GM19468 (cell line): ENCODE measurements around the gene SPECC1.

Experiments
- ATAC-seq: cut with Tn5 transposase; IDR thresholded peaks from one replicate; pipeline ENCODE4 v1.9.1; 2021; ENCODE audit warnings: mild to moderate bottlenecking, moderate library complexity, moderate number of reproducible peaks; ENCODE audit not compliant: unreplicated experiment; ENCODE audit errors: extremely low read depth

The SPECC1 gene

DNA sequence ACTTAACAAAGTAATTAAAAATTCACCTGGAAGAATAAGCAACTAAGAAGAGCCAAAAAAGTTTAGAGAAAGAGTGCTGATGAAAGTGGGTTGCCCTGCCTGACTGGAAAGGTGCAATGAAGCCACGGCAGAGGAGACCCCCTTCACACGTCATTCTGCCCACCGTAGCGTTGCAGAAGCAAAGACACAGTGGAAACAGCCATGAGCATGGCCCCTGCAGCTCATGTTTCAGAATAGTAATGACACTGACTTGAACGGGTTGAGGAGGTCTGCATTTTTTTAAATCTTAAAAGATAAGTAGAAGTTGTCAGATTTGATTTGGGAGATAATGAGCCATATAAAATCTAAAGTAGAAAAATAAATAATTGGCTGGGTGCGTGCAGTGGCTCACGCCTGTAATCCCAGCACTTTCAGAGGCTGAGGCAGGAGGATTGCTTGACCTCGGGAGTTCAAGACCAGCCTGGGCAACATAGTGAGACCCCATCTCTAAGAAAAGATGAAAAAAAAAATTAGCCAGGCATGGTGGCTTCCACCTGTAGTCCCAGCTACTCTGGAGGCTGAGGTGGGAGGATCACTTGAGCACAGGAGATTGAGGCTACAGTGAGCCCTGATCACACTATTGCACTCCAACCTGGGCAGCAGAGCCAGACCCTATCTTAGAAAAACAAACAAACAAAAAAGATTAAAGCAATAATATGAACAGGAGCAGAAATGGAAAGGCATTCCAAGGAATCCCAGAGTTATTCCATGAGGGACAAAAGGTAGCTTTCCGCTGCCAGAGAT lies 273.6 kb downstream of the SPECC1 start:
- ATAC-seq: no peak

DNA sequence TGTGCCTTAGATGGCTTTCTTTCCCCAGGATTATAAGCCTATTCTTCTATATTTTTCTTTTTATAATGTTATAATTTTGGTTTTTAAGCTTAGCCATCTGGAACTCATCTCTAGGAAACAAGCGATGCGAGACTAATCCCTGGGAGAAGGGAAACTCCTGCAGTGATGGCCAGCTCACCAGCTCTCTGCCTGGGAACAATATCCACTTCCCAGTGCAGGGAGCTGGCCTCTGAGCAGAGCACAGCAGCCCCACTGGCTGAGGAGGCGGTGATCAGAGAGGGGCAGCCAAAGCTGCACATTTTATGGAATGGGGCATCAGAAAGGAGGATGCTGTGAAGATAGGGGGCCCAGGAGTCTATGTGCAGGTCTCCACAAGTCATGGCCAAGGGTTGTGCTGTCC lies 274.9 kb downstream of the SPECC1 start:
- no peak for ATAC-seq

DNA sequence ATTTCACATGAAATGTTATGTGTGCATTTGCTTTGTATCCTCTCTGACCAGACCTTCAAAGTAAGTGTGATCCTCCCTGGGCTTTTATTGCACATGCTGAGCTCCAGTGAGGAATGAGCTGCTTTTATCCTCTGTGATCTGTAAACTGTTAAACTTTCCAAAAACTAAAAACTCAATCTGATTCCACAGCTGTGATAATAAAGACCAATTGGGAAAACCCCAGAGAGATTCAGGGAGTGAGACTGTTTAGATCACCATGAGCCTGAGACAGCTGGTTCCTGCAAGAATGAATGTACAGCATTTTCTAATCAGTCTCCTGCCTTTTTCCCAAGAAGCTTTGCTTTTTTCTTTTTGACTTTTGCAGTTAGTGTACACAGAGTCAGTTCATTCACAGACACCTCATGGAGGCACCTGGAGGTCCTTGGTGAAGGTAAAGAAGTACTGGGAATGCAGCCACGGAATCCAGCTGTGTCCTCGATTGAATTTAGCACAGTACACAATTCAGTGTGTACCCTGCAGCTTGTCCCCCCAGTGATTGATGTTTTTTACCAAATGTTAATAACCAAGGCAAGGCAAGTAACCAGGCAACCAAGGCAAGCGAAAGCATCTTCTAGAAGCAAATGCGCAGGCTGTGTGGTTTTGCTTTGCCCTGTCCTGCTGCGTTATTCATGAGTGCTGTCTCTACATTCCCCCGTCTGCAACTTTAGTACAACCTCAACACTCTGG lies 275.6 kb downstream of the SPECC1 start:
- ATAC-seq: no peak

DNA sequence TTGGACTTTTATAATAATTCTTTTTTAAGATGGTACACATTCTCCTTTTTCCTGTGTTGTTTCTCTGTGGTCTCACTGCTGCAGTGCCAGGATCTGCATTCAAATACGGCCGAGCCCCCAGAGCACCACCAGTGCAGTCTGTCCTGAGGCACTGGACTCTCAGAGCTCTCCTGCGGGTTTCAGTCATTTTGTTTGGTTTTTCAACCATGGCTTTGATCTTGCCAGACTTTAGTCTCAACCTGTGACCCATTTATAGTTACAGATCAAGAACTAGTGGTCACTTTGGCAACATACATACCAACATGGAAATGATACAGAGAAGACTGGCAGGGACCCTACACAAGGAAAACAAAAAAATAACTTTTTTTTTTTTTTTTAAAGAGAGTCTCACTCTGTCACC lies 280.8 kb downstream of the SPECC1 start:
- no peak for ATAC-seq

DNA sequence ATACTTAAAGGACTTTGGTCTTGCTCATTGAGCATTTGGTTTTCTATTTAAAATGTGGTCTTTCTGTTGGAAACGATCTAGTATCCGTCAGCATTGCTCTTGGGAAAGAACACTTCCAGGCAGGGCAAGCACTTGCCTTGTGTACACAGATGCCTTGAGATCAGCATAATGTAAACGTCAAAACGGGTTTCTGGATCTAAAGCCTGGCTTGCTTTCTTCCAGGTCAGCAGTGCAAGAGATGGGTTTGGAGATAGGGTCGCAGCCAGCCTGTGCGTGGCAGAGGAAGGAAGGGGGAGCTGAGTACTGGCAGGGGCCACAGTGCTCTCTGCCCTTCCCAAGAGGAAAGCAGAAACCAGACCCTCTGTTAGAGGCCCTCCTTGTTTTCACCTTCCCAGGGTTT lies 282.7 kb downstream of the SPECC1 start:
- ATAC-seq: no peak

DNA sequence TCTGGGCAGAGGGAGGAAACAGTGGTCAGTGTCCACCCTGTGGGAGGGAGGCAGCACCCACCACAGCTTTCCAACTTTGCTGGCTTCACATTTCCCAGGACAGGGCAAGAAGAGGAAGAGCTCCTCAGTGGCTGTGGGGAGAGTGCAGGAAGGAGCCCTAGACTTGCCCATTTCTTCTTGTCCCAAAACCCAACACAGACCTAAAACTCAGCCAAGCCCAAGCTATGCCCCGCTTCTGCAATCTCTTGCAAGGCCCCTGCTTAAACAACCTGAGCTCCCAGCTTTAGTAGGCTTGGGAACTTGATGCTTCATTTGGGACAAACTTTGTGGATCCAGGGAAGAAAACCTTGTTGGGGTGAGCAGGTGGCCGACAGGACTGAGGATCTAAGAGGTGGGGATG lies 284.3 kb downstream of the SPECC1 start:
- ATAC-seq: no peak

DNA sequence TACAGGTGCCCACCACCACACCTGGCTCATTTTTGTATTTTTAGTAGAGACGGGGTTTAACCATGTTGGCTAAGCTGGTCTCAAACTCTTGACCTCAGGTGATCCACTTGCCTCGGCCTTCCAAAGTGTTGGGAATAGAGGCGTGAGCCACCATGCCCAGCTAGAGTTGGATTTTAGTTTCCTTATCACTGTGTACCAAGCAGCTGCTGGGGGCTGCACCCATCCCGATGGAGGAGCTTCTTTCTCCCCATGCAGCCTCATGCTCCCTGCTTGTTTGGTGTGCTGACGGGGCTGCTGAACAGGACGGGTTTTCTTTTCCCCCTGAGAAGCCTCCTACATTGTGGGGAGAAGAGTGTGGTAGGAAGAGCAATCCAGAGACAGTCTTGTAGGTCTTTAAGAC lies 285.0 kb downstream of the SPECC1 start:
- ATAC-seq: no peak

DNA sequence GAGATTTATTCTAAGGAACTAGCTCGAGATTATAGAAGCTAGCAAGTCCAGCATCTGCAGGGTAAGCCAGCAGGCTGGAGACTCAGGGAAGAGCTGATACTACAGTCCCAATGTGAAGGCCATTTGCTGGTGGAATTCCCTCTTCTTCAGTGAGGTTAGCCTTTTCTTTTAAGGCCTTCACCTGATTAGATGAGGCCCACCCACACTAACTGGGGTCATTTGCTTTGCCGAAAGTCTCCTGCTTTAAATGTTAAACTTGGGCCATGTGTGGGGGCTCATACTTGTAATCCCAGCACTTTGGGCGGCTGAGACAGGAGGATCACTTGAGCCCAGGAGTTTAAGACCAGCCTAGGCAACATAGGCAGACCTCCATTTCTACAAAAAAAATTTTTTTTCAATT lies 289.9 kb downstream of the SPECC1 start:
- no peak for ATAC-seq

DNA sequence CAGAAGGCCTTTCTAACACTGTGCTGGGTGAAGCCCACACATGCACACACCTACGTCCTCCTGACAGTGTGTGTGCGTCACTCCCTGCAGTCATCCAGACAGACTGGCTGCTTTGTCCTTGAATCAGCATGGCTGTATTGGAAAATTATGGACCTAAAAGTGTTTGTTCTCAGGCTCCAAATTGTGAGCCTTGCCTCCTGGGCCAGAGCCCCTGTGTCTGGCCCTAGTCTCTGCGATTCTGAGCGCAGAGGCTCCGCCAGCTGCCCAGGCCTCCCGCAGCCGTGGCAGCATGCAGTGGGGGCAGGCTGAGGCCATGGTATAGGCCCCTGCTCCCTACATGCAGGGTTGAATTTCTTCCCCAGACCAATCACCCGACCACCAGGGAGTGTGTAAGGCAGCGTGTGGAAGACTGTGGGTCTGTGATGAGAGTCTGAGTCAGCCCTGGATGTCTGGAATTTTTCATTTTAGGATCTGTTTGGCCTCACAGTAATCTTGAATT lies 291.3 kb downstream of the SPECC1 start:
- ATAC-seq: no peak

DNA sequence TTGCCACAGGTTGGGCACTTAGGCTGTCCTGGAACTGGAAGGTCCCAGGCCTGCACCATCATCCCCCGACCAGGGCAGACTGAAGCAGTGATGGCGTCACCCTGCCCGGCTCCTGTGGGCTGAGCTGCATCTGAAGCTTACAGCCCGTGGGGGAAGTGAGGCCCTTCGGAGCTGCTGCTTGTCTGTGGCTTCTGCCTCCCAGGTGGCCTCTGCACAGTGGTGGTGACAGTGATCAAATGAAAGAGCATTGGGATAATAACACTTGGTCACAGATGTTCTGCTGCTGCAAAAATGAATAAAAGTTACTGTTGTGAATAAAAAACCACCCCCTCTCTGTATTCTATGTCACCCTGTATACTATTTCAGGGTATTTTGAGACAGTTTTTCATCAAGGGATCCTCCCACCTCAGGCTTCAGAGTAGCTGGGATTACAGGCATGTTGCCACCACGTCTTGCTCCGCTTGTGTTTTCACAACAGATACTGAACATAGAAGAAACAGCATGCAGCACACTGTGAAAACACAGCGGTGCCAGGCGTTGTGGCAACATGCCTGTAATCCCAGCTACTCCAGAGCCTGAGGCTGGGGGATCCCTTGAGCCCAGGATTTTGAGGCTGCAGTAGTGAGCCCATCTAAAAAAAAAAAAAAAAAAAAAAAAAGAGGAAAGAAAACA lies 293.2 kb downstream of the SPECC1 start:
- no peak for ATAC-seq

DNA sequence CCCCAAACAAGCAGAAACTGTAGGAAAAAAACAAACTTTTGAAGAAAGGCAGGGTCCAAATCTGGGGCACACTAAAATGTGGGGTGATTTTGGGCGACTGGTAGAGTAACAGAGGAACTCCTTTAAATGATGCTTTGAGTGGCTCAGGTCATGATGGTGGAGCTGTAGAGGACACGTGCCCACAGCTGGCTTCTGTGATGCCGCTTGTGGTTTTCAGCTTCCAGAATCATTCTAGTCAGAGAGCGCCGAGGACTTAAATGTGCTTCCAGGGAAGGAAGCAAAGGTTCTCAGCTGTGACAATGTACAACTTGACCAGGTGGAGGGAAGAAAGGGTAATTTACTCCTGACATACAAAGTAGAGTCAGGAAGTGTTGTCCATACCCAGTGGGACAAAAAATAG lies 295.8 kb downstream of the SPECC1 start:
- ATAC-seq: no peak

DNA sequence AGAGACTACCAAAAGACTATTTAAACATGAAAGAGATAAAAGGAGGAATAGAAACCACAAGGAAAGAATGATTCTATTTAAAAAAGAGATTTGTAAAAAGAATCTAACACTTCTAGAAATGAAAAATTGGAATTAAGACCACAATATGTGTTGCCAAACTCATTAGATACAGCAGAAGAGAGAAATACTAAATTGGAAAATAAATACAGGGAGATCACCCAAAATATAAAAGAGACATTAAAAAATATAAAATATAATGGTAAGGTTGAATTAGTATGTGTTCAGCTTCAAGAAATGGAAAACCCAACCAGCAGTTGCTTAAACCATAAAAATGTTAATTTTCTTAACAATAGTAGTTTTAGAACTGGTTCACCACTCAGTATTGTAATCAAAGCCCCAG lies 297.8 kb downstream of the SPECC1 start:
- ATAC-seq: no peak

DNA sequence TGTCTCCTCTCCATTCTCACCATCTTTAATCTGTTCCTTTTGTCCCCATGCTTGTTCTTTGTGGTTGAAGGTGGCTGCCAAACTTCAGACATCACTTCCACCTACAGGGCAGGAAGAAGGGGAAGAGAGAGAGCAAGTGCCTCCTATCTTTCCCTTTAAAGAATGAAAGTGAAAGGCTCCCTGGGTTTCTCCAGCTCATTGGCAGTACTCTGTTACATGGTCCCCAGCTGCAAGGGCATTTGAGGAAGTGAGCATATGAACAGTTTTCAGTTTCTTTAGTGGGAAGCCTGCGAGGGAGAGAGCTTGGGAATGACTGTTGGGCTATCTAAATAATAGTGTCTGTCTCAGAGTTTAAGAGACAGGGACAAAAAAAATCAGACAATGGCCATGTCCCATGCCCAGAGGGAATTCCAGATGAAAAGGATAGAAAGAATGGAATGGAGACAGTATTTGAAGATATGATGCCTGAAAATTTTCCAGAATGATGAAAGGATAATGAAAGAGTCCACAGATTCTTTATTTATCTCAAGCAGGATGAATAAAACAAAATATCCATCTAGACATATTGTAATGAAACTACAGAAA lies 298.3 kb downstream of the SPECC1 start:
- ATAC-seq: no peak

DNA sequence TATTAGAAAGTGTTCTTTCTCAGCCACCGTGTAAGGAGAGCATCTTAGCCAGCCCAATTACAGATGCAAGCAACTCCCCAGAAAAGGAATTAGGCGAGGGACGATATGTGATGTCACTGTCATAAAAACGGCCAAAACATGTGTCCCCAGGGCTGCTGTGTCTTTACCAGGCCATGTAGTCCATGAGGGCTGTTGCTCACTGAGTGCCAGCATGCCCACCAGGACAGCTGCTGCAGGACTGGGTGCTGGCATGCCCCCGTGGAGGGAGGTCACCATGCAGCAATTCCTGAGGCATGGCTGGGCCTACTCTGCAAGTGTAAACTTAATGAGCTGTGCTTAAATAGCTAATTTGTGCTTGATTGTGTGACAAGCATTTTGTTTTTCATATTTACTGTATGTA lies 301.3 kb downstream of the SPECC1 start:
- ATAC-seq: no peak

DNA sequence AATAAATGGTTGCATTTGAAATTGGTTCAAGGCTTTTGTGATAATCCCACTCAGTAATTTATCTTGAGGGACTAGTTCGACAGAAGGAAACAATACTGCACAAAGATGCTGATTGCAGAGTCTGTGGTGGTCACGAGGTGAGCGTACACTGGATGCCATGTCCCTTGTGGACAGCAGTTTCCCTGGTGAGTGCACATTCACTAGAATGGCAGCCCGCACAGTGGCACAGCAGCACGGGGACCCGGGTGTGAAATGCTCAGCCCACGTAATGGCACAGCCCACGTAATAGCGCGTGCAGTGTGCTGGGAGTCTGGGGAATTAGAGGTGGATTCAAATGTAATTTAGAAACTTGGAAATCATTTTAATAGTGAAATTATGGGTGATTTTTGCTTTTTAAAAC lies 304.1 kb downstream of the SPECC1 start:
- ATAC-seq: no peak

DNA sequence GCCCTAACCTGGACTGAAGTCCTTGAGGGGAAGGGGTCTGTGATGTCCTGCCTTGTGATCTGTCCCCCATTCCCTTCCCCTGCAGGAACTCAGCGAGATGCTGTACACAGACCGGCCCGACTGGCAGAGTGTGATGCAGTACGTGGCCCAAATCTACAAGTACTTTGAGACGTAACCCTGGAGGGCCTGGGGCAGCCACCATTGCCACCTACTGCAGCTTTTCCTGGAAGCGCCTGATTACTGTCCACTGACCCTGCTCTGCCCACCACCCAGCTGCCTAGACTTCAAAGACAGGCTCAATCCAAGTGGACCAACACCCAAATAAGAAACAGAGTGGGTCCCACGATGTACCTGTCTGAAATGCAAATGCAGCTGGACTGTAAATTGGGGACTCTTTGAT lies 304.7 kb downstream of the SPECC1 start:
- ATAC-seq: no peak

DNA sequence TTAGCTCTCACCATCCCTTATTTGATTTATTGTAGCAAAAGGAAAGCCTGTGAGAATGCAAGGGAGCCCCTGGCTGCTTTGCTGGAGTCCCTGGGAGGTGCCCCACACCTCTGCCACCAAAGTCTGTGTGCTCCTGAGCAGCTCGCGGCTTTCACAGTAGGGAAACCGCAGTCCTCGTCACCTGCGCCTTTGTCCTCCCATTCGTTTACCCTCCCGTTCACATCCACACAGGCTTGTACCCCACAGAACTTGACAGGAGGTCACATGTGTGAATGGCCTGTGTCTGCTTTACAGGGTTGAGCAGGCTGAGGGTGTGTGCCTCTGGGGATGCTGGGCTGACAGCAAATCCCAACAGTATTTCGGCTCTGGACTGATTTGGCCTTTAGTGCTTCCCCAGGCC lies 305.7 kb downstream of the SPECC1 start:
- ATAC-seq: no peak

DNA sequence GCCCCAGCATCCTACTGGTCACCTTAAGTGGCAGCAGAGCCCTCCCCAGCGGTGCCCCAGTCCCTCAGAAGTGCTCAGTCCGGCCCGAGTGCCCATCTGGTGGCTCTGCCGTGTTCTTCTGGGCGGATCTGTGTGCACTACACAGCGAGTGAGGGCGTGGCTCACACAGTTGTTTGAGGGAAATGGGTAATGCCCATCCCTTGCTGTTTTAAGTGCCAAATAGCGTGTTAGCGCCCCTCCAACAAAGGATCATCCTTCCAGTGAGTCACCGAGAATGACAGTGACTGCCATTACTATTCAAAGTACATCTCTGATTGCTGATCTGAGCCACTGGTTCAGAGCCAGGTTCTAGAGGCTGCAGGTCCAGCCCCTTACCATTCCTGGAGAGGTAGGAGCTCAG lies 306.2 kb downstream of the SPECC1 start:
- ATAC-seq: no peak

DNA sequence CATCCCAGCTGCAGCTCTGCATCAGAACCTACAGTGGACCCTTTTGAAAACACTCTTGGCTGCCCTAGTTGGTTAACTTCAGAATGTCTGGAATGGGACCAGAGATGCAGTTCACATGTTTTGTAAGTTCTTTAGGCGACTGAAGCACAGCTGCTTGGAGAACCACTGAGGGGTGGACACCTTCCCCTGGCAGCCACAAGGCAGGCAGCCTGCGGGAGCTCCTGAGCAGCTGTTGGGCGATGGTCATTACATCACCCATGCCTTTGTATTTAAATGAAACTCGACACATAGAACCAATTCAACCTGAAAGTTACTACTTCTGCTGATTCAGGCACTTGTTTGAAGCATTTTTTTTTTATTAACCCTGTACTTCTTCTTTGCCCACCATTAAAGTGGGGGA lies 306.7 kb downstream of the SPECC1 start:
- no peak for ATAC-seq

DNA sequence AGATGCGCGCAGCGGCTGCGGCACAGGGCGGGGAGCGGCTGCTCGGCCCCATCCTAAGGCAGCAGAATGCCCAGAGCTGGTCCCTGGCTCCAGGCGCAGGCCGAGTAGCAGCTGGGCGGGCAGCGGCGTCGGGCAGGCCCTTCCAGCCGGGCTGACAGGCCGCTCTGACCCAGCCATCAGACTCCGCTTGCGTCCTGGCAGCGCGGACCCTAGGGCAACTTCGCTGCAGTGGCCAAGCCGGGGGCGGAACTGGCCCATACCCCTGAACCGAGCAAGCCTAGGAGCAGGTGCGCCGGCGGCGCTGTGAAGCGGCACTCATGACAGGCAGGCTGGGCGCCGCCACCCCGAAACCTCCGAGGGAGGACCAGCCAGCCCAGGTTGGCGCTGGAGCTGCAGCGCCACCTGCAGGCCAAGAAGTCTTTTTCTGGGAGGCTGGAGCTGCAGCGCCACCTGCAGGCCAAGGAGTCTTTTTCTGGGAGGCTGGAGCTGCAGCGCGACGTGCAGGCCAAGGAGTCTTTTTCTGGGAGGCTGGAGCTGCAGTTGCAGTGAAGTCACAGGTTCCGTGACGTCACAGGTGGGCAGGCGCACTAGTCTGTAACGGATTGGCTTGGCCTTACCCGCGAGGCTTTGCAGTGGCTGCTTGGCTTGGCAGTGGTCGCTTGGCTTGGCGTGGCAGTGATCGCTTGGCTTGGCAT lies 311.5 kb downstream of the SPECC1 start:
- ATAC-seq: peak; percentile 63
